ENCODE results near the gene ZNF831.

The ZNF831 gene

DNA sequence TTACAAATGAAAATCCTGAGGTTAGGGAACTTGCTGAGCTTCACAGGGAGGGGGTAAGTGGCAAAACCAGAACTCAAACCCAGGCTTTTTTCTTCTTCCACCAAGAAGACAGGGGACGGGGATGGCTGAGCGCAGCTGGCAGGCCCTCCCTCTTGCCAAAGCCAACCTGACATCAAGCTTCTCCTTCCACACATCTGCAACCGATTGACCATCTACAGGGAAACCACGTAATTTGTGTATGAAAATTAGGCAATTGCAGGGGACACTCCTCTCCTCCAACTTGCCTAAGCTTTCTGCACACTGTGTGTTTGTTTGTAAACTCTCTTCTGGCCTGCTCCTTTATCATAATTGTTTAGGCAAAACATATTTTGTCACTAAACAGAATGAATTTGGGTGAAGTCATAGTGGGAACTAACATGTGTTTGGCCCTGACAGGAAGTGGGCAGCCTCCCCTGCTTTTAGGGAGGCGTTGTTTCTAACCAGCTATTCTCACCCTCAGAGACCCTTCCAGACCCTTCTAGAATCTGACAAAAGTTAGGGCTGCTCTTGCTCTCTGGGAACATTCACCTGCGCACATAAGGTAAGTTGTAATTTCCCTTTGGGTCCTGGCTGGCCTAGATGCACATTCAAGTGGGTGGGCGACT lies 18.9 kb downstream of the ZNF831 start:
- no peak for DNase-seq

- no peak for DNase-seq
Measured at GRCh38 chr20:59183751-59184150, 20.1 kb downstream of the ZNF831 start.

- no peak for DNase-seq
Measured at GRCh38 chr20:59184880-59185447, 21.3 kb downstream of the ZNF831 start.

DNA sequence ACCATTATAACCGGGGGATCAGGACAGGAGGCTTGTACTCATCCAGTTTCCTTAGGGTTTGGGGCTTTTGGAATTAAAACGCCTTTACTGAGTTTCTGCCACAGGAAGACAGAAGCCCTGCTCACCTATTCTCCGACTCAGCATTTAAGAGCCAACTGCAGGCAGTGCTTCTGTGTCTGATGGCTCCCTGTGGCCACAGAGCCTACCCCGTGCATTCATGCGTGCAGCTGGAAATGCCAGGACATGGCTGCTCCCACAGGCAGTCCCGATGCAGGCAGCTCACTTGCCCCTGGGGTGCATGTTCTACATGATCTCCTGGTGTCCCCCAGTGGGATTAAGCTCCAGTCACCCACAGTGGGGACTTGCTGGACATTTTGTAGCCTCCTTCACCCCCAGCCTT lies 22.2 kb downstream of the ZNF831 start:
- DNase-seq = no peak

DNA sequence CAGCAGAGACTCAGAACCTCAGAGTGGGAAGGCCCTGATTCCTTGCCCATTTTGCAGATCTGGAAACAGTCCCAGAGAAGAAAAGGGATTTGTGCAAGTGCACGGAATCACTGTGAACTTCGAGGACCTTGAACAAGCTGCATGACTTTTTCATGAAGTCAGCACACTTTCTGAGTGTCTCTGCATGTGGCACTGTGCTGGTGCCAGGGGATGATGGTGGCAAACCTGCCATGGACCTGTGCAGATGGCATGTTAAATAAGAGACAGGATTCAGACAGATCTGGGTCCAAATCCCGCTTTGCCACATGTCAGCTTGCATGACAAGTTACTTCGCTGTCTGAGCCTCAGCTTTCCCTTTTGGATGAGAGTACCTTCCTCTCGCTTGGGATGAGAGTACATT lies 26.8 kb downstream of the ZNF831 start:
- no peak for DNase-seq

DNA sequence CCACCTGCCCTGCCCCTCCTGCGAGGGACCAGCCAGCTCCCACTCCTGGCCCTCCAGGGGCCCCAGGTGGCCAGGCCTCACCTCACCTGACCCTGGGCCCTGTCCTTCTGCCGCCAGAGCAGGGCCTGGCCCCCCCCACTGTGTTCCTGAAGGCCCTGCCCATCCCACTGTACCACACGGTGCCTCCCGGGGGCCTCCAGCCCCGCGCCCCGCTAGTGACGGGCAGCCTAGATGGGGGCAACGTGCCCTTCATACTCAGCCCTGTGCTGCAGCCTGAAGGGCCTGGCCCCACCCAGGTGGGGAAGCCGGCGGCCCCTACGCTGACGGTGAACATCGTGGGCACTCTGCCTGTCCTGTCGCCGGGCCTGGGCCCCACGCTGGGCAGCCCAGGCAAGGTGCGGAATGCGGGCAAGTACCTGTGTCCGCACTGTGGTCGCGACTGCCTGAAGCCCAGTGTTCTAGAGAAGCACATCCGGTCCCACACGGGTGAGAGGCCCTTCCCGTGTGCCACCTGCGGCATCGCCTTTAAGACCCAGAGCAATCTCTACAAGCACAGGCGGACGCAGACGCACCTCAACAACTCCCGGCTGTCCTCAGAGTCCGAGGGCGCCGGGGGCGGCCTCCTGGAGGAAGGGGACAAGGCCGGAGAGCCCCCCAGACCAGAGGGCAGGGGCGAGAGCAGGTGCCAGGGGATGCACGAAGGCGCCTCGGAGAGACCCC lies 27.6 kb downstream of the ZNF831 start:
- no peak for DNase-seq

DNA sequence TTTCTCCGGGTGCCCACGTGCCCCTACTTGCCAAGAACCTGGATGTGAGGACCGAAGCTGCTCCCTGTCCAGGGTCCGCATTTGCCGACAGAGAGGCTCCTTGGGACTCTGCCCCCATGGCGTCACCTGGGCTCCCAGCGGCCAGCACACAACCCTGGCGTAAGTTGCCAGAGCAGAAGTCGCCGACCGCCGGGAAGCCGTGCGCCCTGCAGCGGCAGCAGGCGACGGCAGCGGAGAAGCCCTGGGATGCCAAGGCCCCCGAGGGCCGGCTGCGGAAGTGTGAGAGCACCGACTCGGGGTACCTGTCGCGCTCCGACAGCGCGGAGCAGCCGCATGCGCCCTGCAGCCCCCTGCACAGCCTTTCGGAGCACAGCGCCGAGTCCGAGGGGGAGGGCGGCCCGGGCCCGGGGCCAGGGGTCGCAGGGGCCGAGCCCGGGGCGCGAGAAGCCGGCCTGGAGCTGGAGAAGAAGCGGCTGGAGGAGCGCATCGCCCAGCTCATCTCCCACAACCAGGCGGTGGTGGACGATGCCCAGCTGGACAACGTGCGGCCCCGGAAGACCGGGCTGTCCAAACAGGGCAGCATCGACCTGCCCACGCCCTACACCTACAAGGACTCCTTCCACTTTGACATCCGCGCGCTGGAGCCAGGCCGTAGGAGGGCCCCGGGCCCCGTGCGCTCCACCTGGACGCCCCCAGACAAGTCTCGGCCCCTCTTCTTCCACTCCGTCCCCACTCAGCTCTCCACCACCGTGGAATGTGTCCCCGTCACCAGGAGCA lies 28.3 kb downstream of the ZNF831 start:
- no peak for DNase-seq

DNA sequence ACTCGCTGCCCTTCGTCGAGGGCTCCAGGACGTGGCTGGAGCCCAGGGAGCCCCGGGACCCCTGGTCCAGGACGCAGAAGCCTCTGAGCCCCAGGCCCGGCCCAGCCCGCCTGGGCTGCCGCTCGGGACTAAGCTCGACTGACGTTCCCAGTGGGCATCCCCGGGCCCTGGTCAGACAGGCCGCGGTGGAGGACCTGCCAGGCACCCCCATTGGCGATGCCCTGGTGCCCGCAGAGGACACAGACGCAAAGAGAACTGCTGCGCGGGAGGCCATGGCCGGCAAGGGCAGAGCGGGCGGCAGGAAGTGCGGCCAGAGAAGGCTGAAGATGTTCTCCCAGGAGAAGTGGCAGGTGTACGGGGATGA lies 28.9 kb downstream of the ZNF831 start:
- no peak for DNase-seq

GRCh38 chr20:59193325-59193724 lies 29.7 kb downstream of the ZNF831 start:
- DNase-seq = no peak

GRCh38 chr20:59194023-59194935 lies 30.7 kb downstream of the ZNF831 start:
- DNase-seq = no peak

DNA sequence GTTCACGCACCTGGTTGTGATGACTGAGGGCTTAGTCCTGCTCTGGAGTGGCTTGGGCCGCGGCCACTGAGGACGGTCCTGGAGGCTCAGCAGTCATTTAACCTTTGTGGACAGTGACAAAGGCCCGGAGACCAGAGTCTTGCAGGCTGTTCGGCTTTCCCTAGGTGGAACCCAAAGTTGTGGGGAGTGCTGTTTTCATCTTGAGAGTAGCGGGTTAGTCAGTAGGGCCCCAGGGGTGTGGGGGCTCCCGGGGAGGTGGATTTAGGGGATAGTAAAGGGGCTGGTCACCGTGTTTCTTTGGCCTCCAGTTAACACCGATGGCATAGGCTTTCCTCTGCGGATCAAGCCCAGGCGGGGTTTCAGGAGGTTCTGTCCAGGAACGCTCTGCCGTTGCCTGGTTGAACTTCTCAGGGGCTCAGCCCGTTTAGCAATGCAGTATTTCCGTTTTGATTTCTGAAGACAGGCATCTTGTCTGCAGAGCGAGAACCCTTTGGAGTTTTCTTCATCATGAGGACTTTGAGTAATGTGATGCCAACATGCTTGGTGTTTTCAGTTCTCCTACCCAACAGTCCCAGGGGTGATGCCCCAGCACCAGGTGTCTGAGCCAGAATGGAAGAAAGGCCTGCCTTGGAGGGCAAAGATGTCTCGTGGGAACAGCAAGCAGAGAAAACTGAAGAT lies 31.8 kb downstream of the ZNF831 start:
- no peak for DNase-seq

- no peak for DNase-seq
Measured at GRCh38 chr20:59204165-59204894, 40.7 kb downstream of the ZNF831 start.

DNA sequence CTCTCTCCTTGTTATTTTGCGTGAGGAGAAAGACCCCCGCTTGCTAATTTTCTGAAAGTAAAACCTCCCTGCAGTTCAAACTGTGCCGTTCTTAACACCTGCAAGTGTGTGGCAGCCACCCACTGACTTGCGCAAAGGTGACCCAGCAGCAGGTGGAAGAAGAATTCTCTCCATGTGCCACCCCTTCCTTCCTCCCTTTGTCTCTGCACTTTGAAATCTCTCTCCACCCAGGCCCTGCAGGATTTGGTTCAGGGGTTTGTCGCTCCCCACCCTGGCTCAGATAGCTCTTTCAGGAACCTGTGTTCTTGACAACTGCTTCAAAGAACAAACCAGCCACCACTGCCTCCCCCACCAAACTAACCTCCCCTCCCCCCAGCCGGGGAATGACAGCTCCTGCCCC lies 41.4 kb downstream of the ZNF831 start:
- DNase-seq = no peak

- no peak for DNase-seq
Measured at GRCh38 chr20:59207235-59207634, 43.6 kb downstream of the ZNF831 start.

- peak; percentile 82 for DNase-seq
Measured at GRCh38 chr20:59207742-59208357, 44.2 kb downstream of the ZNF831 start.

DNA sequence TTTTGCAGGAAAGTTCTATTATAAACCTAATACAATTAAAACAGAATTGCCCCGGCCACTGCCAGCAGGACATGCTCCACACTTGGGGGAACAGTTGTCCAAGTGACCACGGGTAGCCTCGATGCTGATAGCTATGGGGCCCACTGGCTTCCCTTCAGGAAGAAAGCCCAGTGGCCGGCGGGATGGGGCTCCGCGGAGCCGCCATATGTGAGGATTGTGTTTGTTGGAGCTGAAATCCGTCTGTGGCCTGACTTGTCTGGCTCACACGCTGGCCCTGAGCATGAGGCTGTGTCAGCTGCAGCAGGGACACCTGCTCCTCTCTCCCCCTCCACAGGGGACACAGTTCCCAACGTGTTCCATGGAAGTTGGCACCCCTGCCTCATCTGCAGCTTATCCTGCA lies 46.6 kb downstream of the ZNF831 start:
- no peak for DNase-seq

- DNase-seq = no peak
Measured at GRCh38 chr20:59211208-59211765, 47.7 kb downstream of the ZNF831 start.

DNA sequence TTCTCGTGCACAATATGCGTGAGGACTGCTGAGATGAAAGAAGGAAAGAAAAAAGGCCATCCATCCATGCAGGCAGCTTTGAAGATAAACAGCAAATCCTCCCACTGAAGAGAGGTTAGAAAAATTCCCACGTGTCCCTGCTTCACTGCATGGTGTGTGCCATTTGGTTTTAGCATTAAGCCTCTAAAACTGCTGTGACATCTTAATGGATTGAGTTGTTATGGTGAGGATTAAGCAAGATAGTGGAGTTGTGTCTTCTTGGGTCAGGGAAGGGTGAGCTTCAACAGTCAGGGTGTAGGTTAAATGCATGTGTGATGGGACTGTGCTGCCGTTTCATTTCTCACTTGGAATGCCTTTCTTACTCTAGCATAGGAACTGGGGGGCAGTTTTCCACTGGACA lies 50.5 kb downstream of the ZNF831 start:
- no peak for DNase-seq

DNA sequence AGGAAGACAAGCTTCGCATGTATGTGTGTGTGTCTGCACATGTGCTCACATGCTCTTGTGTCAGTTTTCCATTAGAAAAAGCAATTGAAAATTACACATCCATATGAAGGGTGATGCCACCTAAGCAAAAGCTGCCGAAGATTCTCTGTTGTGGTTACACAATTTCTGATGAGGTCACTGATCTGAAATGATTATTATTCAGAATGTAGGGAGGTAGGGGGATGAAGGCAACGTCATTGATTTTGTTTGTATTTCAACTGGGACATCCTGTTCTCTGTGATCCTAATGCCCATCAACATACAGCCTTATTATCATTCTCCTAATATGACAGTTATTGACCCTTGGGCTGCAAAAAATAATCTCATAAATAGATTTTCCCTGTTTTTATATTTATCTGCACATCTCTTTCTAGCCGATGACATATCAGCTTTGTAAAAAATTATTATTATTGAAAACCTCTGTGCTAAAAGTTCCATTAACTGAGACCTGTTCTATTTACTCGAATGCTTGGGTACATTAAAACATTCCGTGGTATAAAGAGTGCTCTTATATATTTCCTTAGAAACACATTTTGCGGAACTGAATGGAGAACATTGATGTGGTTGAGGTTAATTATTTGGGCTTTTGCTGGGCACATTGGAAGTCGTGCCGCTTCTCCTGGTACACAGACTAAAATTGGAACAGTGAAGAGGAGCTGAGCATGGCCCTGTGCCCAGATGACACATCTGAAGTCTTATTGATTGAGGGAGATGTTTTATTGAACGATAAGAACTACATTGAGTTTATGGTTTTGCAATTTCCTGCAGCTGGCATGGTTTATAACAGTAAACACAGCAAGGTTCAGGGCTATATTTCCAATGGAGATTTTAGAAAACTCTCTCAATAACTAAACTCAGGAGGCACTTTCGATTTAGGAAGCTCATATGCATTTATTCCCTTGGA lies 51.3 kb downstream of the ZNF831 start:
- no peak for DNase-seq

All from activated CD4-positive, alpha-beta T cell treated with anti-CD3 and anti-CD28 coated beads, Interleukin-2, amount 50 U/mL, for 16 hours (primary cell).